K562 (cell line): Measurements from ENCODE around the gene HIGD1C. TPM values are rescaled to one million over a fixed set of nuclear protein-coding genes. Genes with fewer than 3 reads are reported as not detected.
A peak's percentile ranks its signal among the peaks of the same experiment; 100 is the strongest.

ENCODE experiments used
- ATAC-seq: fragments of 200-7000 bp; cut with Tn5 transposase; 3 replicates; pipeline ENCODE4 v1.9.1; 2020; ENCODE audit warnings: moderate library complexity
- BruUV-seq: library from RNA; stranded (reverse); fragments of 400-500 nt; replicated peaks from 2 replicates; lab custom pipeline; 2021; lab: Mats Ljungman, UMichigan
- CTCF ChIA-PET: fragments of 300-600 bp; formaldehyde crosslinking; extraction: SDS; loops from one replicate; lab custom pipeline; 2021; ENCODE audit warnings: low intra/inter-chr PET ratio; lab: Yijun Ruan, JAX
- POLR2A ChIA-PET: fragments of 300-600, 350-650 bp; sonication (Branson Sonifier 250); formaldehyde crosslinking; extraction: SDS; loops from one replicate; lab custom pipeline; 2021; ENCODE audit warnings: antibody characterized with exemption, inconsistent platforms; lab: Yijun Ruan, JAX
- DNase-seq, 4 experiments: peaks; one replicate each; pipeline versions ENCODE4 v3.0.0 to v3.0.0-alpha.2; 2011 to 2018; ENCODE audit warnings: low spot score in 3 of 4, mixed read lengths in 3 of 4; ENCODE audit errors: extremely low read depth in 1 of 4
- FAIRE-seq: peaks from 2 replicates; lab custom pipeline; 2011; peaks lifted over from hg19 to GRCh38; lab: Jason Lieb, UNC
- H2AFZ ChIP-seq: 2 replicates; pipeline ENCODE4 v1.6.0; 2011; ENCODE audit warnings: low read depth, low read length, control low read depth, inconsistent platforms
- H3K27ac ChIP-seq: fragments of 200-600 bp; 3 replicates; pipeline ENCODE4 v1.8.0; 2011; ENCODE audit warnings: low read depth, mild to moderate bottlenecking, control low read depth, inconsistent platforms, low read length, moderate library complexity, mixed read lengths; ENCODE audit errors: extremely low read depth
- H3K27me3 ChIP-seq, 2 experiments: fragments of 300-600 bp in 1 of 2; 2 replicates in 1 of 2; 3 replicates in 1 of 2; pipeline versions ENCODE4 v1.6.0 to v1.8.0; 2011; ENCODE audit warnings: inconsistent platforms in 2 of 2, low read length in 2 of 2, mild to moderate bottlenecking in 1 of 2, mixed read lengths in 1 of 2, moderate library complexity in 1 of 2; ENCODE audit not compliant: control insufficient read depth in 2 of 2, insufficient read depth in 2 of 2
- H3K36me3 ChIP-seq: fragments of 300-600 bp; 3 replicates; pipeline ENCODE4 v1.8.0; 2011; ENCODE audit warnings: mild to moderate bottlenecking, low read length, inconsistent platforms; ENCODE audit not compliant: control insufficient read depth, insufficient read depth
- H3K4me1 ChIP-seq, 2 experiments: fragments of 200-600 bp in 1 of 2; replicated peaks in 1 of 2; 2 replicates in 1 of 2; 3 replicates in 1 of 2; pipeline versions ENCODE4 v1.5.1 to v1.8.0; 2011; ENCODE audit warnings: inconsistent platforms in 2 of 2, low read length in 2 of 2, mild to moderate bottlenecking in 1 of 2, mixed read lengths in 1 of 2, moderate library complexity in 1 of 2; ENCODE audit not compliant: control insufficient read depth in 2 of 2, insufficient read depth in 2 of 2
- H3K4me2 ChIP-seq: 2 replicates; pipeline ENCODE4 v1.6.1; 2011; ENCODE audit warnings: low read length, control low read depth, inconsistent platforms, mixed read lengths; ENCODE audit not compliant: insufficient read depth
- H3K4me3 ChIP-seq: fragments of 200-600 bp; sonication (generic), shearing (Covaris generic); 2 replicates; pipeline ENCODE4 v1.5.1; 2016; ENCODE audit warnings: control low read depth, inconsistent platforms
- H3K79me2 ChIP-seq: fragments of 200-600 bp; 3 replicates; pipeline ENCODE4 v1.8.0; 2011; ENCODE audit warnings: low read length, inconsistent platforms; ENCODE audit not compliant: control insufficient read depth, insufficient read depth
- H3K9ac ChIP-seq, 2 experiments: 2 replicates each; pipeline versions ENCODE4 v1.6.0 to v1.6.1; 2011; ENCODE audit warnings: low read depth in 2 of 2, low read length in 2 of 2, control low read depth in 1 of 2, inconsistent platforms in 1 of 2, mild to moderate bottlenecking in 1 of 2, mixed read lengths in 1 of 2; ENCODE audit not compliant: insufficient read depth in 1 of 2
- H3K9me1 ChIP-seq: one replicate; pipeline ENCODE4 v1.6.0; 2011; ENCODE audit warnings: inconsistent platforms, mild to moderate bottlenecking, low read length, moderate library complexity; ENCODE audit not compliant: control insufficient read depth, insufficient read depth
- H3K9me3 ChIP-seq: replicated peaks from 2 replicates; pipeline ENCODE4 v1.5.1; 2011; ENCODE audit warnings: low read depth, low read length, inconsistent platforms; ENCODE audit not compliant: control insufficient read depth, insufficient read depth
- H4K20me1 ChIP-seq: replicated peaks from 2 replicates; pipeline ENCODE4 v1.6.1; 2011; ENCODE audit warnings: low read length, inconsistent platforms, mixed read lengths; ENCODE audit not compliant: control insufficient read depth, insufficient read depth
- ARID1B ChIP-seq: fragments of 450-650 bp; IDR thresholded peaks from 2 replicates; pipeline ENCODE4 v1.6.1; 2016; ENCODE audit warnings: antibody characterized with exemption, mild to moderate bottlenecking, inconsistent platforms
- CTBP1 ChIP-seq: fragments of 450-650 bp; IDR thresholded peaks from 2 replicates; pipeline ENCODE4 v1.6.1; 2016; ENCODE audit warnings: borderline replicate concordance
- MAFG ChIP-seq: fragments of 450-650 bp; conservative IDR thresholded peaks from 2 replicates; pipeline ENCODE4 v1.6.1; 2016; ENCODE audit warnings: missing genetic modification characterization, missing compliant biosample characterization
- MXI1 ChIP-seq: IDR thresholded peaks from 2 replicates; pipeline ENCODE4 v1.6.1; 2011; ENCODE audit warnings: low read depth, mild to moderate bottlenecking, improper control_type of control experiment, low read length
- NCOR1 ChIP-seq: fragments of 450-650 bp; IDR thresholded peaks from 2 replicates; pipeline ENCODE4 v1.6.1; 2016; ENCODE audit warnings: mild to moderate bottlenecking, moderate library complexity
- SOX6 ChIP-seq: fragments of 450-650 bp; IDR thresholded peaks from 2 replicates; pipeline ENCODE4 v1.6.1; 2014; ENCODE audit warnings: mild to moderate bottlenecking
- U2AF1 ChIP-seq: fragments of 200-400 bp; formaldehyde crosslinking; optimal IDR thresholded peaks from 2 replicates; pipeline ENCODE3; 2017; ENCODE audit warnings: mild to moderate bottlenecking, low read depth, low read length, moderate library complexity
- ZNF79 ChIP-seq: fragments of 250-450 bp; sonication (Bioruptor Pico); IDR thresholded peaks from 2 replicates; pipeline ENCODE4 v1.4.0; 2020; ENCODE audit warnings: low read depth, mild to moderate bottlenecking, moderate library complexity
- WGBS: fragments of 100-300 bp; shearing (Covaris generic); methylation state at CpG from one replicate; pipeline ENCODE4 v1.1.6; 2016; ENCODE audit warnings: low coverage, mixed read lengths; ENCODE audit not compliant: insufficient coverage; ENCODE audit errors: missing lambda C conversion rate; 5-methylcytosine and 5-hydroxymethylcytosine counted together
- in situ Hi-C: fragments of 300-500 bp; cut with MboI; formaldehyde crosslinking; loops from 4 replicates; pipeline ENCODE4 v1.15.0; 2018; ENCODE audit warnings: inconsistent platforms, mixed read lengths
- intact Hi-C: fragments of 100-400 bp; cut with micrococcal nuclease; formaldehyde crosslinking; loops from 2 replicates; pipeline ENCODE4 v1.14.2; 2022
- polyA plus RNA-seq, 8 experiments: library from polyadenylated mRNA; depleted of rRNA in 4 of 8; stranded (reverse) in 5 of 8; unstranded in 3 of 8; fragments of >200 nt; fragmentation: Nextera tagmentation in 2 of 8; fragmentation: Illumina TruSeq in 1 of 8; extraction: Ambion mirVana in 2 of 8; extraction: Trizol in 1 of 8; gene quantifications; 2 replicates each; pipeline versions ENCODE4 v1.2.1 to v1.2.3, GENCODE V29; 2011 to 2014; ENCODE audit warnings: inconsistent platforms in 1 of 8, missing spikeins in 1 of 8
- total RNA-seq, 7 experiments: library from RNA; depleted of rRNA in 6 of 7; stranded (reverse); fragments of >200 nt in 6 of 7; fragmentation: Illumina TruSeq in 2 of 7; extraction: Trizol in 2 of 7; gene quantifications; 2 replicates each; pipeline versions ENCODE4 v1.2.1 to v1.2.3, GENCODE V29; 2011 to 2021; ENCODE audit warnings: low replicate concordance in 1 of 7
- TF ChIP-seq, protein P1 (sequence below): fragments of 450-650 bp; IDR thresholded peaks from 2 replicates; pipeline ENCODE4 v1.6.1; 2016; ENCODE audit warnings: mild to moderate bottlenecking
- TF ChIP-seq, protein P2 (sequence below): fragments of 250-450 bp; sonication (Bioruptor Pico); IDR thresholded peaks from 2 replicates; pipeline ENCODE4 v1.4.0; 2020; ENCODE audit warnings: mild to moderate bottlenecking
- TF ChIP-seq, protein P3 (sequence below): fragments of 250-450 bp; sonication (Bioruptor Pico); IDR thresholded peaks from 2 replicates; pipeline ENCODE4 v1.4.0; 2020; ENCODE audit warnings: borderline replicate concordance
- TF ChIP-seq, protein P4 (sequence below): fragments of 450-650 bp; IDR thresholded peaks from 2 replicates; pipeline ENCODE4 v1.6.1; 2018; ENCODE audit not compliant: partially characterized antibody

Gene HIGD1C
- total and polyA plus RNA-seq, 9 of the 15 experiments (the other 6 are each of a cell fraction or from before 2014, with no cell fraction given): not detected

DNA sequence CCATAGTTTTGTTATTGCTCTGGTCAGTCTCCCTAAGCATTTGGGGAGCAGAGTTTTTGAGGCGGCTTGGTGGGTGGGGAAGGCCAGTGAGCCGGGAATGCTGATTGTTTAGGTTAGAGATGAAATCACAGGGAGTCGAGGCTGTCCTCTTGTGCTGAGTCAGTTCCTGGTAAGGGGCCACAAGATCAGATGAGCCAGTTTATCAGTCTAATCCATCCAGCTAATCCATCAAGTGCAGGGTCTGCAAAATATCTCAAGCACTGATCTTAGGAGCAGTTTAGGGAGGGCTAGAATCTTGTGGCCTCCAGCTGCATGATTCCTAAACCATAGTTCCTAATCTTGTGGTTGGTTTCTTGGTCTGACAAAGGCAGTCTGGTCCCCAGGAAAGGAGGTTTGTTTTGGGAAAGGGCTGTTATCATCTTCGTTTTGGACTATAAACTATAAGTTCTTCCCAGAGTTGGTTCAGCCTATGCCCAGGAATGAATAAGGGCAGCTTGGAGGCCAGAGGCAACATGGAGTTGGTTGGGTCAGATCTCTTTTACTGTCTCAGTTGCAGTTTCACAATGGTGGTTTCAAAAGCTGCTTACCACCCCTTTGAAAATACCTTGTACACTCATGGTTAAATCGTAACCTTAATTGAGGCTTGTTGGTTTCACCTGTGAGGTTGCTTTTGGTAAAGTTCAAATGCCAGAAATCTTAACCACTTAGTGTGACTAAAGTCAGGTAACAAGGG, 33.6 kb upstream of the HIGD1C start:
- in situ Hi-C loops: no loop called here
- intact Hi-C loops: no loop called here
- no peak overlapping the region for H3K9ac ChIP-seq
- no peak for FAIRE-seq
- H3K9me3 ChIP-seq: peaks cover 7% of the 10 kb centered on the region; the same call in 1 of the 2 replicates
- H3K4me3 ChIP-seq: no peak overlapping the region
- H3K9me1 ChIP-seq: no peaks in the 10 kb centered on the region
- ATAC-seq: no peak
- H3K4me2 ChIP-seq: no peak overlapping the region
- no peaks in the 10 kb centered on the region for H3K79me2 ChIP-seq
- H2AFZ ChIP-seq: no peak overlapping the region
- H3K36me3 ChIP-seq: no peaks in the 10 kb centered on the region
- ChIA-PET CTCF (no interaction called here), POLR2A (no interaction called here)
- no peaks in the 10 kb centered on the region for H4K20me1 ChIP-seq
- no peak overlapping the region for H3K27ac ChIP-seq
- WGBS: 20% methylated on average over 5 of the region's 5 CpGs
- H3K27me3 ChIP-seq: no peaks in the 10 kb centered on the region
- no TSS peak for BruUV-seq
- no peak for DNase-seq
- peaks cover 0 to 15% of the 10 kb centered on the region in 2 experiments; a peak in 3 of 5 replicates for H3K4me1 ChIP-seq
- TF ChIP-seq, protein P1, sequence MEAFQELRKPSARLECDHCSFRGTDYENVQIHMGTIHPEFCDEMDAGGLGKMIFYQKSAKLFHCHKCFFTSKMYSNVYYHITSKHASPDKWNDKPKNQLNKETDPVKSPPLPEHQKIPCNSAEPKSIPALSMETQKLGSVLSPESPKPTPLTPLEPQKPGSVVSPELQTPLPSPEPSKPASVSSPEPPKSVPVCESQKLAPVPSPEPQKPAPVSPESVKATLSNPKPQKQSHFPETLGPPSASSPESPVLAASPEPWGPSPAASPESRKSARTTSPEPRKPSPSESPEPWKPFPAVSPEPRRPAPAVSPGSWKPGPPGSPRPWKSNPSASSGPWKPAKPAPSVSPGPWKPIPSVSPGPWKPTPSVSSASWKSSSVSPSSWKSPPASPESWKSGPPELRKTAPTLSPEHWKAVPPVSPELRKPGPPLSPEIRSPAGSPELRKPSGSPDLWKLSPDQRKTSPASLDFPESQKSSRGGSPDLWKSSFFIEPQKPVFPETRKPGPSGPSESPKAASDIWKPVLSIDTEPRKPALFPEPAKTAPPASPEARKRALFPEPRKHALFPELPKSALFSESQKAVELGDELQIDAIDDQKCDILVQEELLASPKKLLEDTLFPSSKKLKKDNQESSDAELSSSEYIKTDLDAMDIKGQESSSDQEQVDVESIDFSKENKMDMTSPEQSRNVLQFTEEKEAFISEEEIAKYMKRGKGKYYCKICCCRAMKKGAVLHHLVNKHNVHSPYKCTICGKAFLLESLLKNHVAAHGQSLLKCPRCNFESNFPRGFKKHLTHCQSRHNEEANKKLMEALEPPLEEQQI: no peak
- TF ChIP-seq MXI1: no peak
- TF ChIP-seq NCOR1: 0 out of 2 replicates have a peak, but pooled peaks have one; percentile 13
- peak; percentile 68 for TF ChIP-seq ARID1B
- TF ChIP-seq, protein P2, sequence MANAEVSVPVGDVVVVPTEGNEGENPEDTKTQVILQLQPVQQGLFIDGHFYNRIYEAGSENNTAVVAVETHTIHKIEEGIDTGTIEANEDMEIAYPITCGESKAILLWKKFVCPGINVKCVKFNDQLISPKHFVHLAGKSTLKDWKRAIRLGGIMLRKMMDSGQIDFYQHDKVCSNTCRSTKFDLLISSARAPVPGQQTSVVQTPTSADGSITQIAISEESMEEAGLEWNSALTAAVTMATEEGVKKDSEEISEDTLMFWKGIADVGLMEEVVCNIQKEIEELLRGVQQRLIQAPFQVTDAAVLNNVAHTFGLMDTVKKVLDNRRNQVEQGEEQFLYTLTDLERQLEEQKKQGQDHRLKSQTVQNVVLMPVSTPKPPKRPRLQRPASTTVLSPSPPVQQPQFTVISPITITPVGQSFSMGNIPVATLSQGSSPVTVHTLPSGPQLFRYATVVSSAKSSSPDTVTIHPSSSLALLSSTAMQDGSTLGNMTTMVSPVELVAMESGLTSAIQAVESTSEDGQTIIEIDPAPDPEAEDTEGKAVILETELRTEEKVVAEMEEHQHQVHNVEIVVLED (CRISPR knock-in tag): 0 out of 2 replicates have a peak, but pooled peaks have one; percentile 23
- peak; percentile 23; the same call in 1 of the 2 replicates for TF ChIP-seq CTBP1
- TF ChIP-seq ZNF79: peak; percentile 68; the same call in 1 of the 2 replicates
- peak; percentile 38; the same call in 1 of the 2 replicates for TF ChIP-seq MAFG (tag)
- TF ChIP-seq, protein P3, sequence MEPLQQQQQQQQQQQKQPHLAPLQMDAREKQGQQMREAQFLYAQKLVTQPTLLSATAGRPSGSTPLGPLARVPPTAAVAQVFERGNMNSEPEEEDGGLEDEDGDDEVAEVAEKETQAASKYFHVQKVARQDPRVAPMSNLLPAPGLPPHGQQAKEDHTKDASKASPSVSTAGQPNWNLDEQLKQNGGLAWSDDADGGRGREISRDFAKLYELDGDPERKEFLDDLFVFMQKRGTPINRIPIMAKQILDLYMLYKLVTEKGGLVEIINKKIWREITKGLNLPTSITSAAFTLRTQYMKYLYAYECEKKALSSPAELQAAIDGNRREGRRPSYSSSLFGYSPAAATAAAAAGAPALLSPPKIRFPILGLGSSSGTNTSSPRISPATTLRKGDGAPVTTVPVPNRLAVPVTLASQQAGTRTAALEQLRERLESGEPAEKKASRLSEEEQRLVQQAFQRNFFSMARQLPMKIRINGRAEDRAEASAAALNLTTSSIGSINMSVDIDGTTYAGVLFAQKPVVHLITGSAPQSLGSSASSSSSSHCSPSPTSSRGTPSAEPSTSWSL (CRISPR knock-in tag): no peak
- TF ChIP-seq, protein P4, sequence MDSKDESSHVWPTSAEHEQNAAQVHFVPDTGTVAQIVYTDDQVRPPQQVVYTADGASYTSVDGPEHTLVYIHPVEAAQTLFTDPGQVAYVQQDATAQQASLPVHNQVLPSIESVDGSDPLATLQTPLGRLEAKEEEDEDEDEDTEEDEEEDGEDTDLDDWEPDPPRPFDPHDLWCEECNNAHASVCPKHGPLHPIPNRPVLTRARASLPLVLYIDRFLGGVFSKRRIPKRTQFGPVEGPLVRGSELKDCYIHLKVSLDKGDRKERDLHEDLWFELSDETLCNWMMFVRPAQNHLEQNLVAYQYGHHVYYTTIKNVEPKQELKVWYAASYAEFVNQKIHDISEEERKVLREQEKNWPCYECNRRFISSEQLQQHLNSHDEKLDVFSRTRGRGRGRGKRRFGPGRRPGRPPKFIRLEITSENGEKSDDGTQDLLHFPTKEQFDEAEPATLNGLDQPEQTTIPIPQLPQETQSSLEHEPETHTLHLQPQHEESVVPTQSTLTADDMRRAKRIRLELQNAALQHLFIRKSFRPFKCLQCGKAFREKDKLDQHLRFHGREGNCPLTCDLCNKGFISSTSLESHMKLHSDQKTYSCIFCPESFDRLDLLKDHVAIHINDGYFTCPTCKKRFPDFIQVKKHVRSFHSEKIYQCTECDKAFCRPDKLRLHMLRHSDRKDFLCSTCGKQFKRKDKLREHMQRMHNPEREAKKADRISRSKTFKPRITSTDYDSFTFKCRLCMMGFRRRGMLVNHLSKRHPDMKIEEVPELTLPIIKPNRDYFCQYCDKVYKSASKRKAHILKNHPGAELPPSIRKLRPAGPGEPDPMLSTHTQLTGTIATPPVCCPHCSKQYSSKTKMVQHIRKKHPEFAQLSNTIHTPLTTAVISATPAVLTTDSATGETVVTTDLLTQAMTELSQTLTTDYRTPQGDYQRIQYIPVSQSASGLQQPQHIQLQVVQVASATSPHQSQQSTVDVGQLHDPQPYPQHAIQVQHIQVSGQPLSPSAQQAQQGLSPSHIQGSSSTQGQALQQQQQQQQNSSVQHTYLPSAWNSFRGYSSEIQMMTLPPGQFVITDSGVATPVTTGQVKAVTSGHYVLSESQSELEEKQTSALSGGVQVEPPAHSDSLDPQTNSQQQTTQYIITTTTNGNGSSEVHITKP: no peak
- TF ChIP-seq U2AF1: no peak
- peak; percentile 24; the same call in 1 of the 2 replicates for TF ChIP-seq SOX6
